Fibroblast of the aortic adventitia (primary cell): ENCODE measurements around the gene LRRFIP2. TPM values are rescaled to one million over a fixed set of nuclear protein-coding genes. Genes with fewer than 3 reads are reported as not detected.
A peak's percentile ranks its signal among the peaks of the same experiment; 100 is the strongest.
"Not testable (repeated sequence)": the region's sequence is repeated elsewhere in the genome, so short reads cannot be mapped to it uniquely, and the experiment has no call there.

Source experiments
- DNase-seq: peaks from one replicate; pipeline ENCODE4 v3.0.0-alpha.2; 2010; ENCODE audit warnings: low read depth
- H3K4me3 ChIP-seq: 2 replicates; pipeline ENCODE4 v1.5.1; 2011; ENCODE audit warnings: low read depth, mild to moderate bottlenecking, control low read depth, low read length, moderate library complexity
- CTCF ChIP-seq: IDR thresholded peaks from 2 replicates; pipeline ENCODE4 v1.5.1; 2011; ENCODE audit warnings: mild to moderate bottlenecking, low read length, control low read depth, inconsistent platforms; ENCODE audit not compliant: insufficient read depth
- total RNA-seq: library from RNA; depleted of rRNA; stranded (reverse); fragments of >200 nt; gene quantifications from 2 replicates; pipeline ENCODE4 v1.2.3, GENCODE V29; 2012; ENCODE audit warnings: low replicate concordance

LRRFIP2 gene
- total RNA-seq: 46.8 and 144 TPM in 2 replicates

DNA sequence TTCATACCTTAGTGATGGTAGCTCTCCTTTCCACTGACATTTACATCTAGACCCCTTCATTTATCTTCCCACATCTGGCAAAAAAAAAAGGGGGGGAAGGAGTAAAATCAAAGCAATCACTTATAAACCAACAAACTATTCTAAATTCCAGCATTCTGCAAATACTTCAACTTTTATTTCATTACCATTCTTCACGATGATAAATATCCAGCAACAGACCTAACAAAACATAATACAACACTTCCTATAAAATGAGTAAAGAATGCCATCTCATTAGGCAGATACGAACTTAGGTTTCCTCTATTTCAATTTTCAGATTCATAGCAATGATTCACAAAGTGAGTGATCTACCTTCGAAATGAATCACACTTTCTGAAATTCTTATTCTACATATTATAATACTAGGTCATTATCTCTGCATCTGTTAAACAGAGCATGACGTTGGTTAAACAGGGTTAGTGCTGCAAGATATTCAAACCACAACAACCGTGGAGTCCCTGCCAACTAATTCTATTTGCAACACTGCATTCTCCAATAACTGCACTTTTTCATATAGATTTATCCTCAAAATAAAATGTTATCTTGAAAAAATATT is at the start of gene LRRFIP2:
Gene LRRFIP2 (minus strand): TSS at position 51 of the 595 bp plus-strand sequence. CDS start 25,599 bp downstream, outside the sequence.
- peak within 1 kb of the TSS; percentile 92 for H3K4me3 ChIP-seq
- DNase-seq: peak; percentile 78
- no peak for TF ChIP-seq CTCF

DNA sequence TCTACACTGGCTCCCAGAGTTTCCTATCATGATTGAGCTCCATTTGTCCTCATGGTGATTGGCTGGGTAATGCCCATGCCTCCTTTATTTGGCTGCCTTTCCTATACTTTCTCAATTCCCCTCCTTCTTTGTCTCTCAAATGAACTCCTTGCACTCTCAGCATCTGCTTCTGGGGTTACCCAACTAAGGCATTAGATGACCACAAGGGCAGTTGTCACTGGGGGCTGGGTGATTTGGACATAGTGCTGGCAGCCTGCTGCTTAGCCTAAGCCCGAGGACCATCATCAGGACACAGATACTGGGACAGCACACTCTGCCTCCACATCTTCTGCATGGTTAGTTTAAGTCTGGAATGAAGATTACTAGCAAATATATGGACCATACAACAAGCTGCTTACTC is 49.2 kb upstream of the LRRFIP2 start:
- H3K4me3 ChIP-seq: no peak overlapping the region
- no peak for TF ChIP-seq CTCF
- no peak for DNase-seq

GRCh38 chr3:37223141-37223558 is 48.8 kb upstream of the LRRFIP2 start:
- no peak for TF ChIP-seq CTCF
- no peak for DNase-seq
- no peak overlapping the region for H3K4me3 ChIP-seq

GRCh38 chr3:37222542-37222941 is 48.2 kb upstream of the LRRFIP2 start:
- H3K4me3 ChIP-seq, DNase-seq: not testable (repeated sequence)

- no peak overlapping the region for H3K4me3 ChIP-seq
- peak; percentile 73 for DNase-seq
- no peak for TF ChIP-seq CTCF
Measured at GRCh38 chr3:37221407-37221806, 47.0 kb upstream of the LRRFIP2 start.

- no peak overlapping the region for H3K4me3 ChIP-seq
- peak; percentile 20 for DNase-seq
- TF ChIP-seq CTCF: no peak
Measured at GRCh38 chr3:37219266-37219665, 44.9 kb upstream of the LRRFIP2 start.

DNA sequence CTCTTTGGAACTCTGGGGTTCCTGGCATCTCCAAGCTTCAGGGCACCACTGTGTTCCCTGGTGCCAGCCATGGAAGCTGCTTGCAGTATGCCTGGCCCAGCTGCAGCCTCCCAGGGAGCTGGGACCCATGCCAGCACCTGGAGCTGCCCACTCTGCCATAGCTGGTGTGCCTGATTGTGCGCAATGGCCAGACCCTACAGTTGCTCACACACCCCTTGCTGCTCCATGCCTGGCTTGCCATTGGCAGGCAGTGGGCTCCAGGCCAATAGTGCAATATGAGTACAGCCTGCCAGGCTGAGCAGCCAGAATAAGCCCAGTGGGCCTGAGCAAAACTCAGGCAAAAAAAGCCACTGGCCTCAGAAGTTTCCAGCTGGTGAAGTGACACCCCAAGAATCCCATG is 43.8 kb upstream of the LRRFIP2 start:
- no peak overlapping the region for H3K4me3 ChIP-seq
- no peak for DNase-seq
- TF ChIP-seq CTCF: no peak
